A549 (cell line): ENCODE results near the gene EFCAB8. TPM values are rescaled to one million over a fixed set of nuclear protein-coding genes. Genes with fewer than 3 reads are reported as not detected.
"Not testable (repeated sequence)": the region's sequence is repeated elsewhere in the genome, so short reads cannot be mapped to it uniquely, and the experiment has no call there.

Experiments used
- ATAC-seq, 2 experiments: fragments of 200-7000 bp in 1 of 2; fragments of >200 bp in 1 of 2; cut with Nextera tagmentation in 1 of 2; cut with Tn5 transposase in 1 of 2; 3 replicates each; pipeline versions ENCODE4 v1.8.0 to v1.9.1; 2018 to 2020; ENCODE audit warnings: mild to moderate bottlenecking in 1 of 2, moderate library complexity in 1 of 2
- CTCF ChIA-PET: fragments of 300-600 bp; sonication (Branson Sonifier 250); formaldehyde crosslinking; extraction: SDS; loops from one replicate; lab custom pipeline; 2021; ENCODE audit warnings: antibody characterized with exemption, inconsistent platforms; lab: Yijun Ruan, JAX
- POLR2A ChIA-PET: fragments of 350-600 bp; formaldehyde crosslinking; extraction: SDS; loops from one replicate; lab custom pipeline; 2021; ENCODE audit warnings: antibody characterized with exemption, inconsistent platforms; lab: Yijun Ruan, JAX
- DNase-seq, 2 experiments: peaks; one replicate each; pipeline versions ENCODE4 v3.0.0 to v3.0.0-alpha.2; 2011 to 2016; ENCODE audit warnings: low read depth in 1 of 2, low spot score in 1 of 2
- FAIRE-seq: peaks from 2 replicates; lab custom pipeline; 2011; peaks lifted over from hg19 to GRCh38; lab: Jason Lieb, UNC
- H3K27ac ChIP-seq, 2 experiments: fragments of >200 bp; sonication (Bioruptor Twin); formaldehyde crosslinking; 3 replicates each; pipeline ENCODE4 v1.5.1; 2016 to 2017
- H3K4me1 ChIP-seq: fragments of >200 bp; sonication (Bioruptor Twin); formaldehyde crosslinking; 3 replicates; pipeline ENCODE4 v1.6.1; 2016
- H3K4me2 ChIP-seq: fragments of >200 bp; sonication (Bioruptor Twin); formaldehyde crosslinking; 3 replicates; pipeline ENCODE4 v1.6.1; 2016
- H3K4me3 ChIP-seq: fragments of >200 bp; sonication (Bioruptor Twin); formaldehyde crosslinking; 3 replicates; pipeline ENCODE4 v1.5.1; 2016
- H3K9me3 ChIP-seq: fragments of >200 bp; sonication (Bioruptor Twin); formaldehyde crosslinking; 3 replicates; pipeline ENCODE4 v1.6.1; 2016
- CHD2 ChIP-seq: fragments of 150-350 bp; IDR thresholded peaks from 2 replicates; pipeline ENCODE4 v1.6.1; 2014; ENCODE audit warnings: low read length; ENCODE audit not compliant: partially characterized antibody
- EHMT2 ChIP-seq: fragments of 200-600 bp; sonication (generic); IDR thresholded peaks from 2 replicates; pipeline ENCODE4 v1.6.1; 2016; ENCODE audit warnings: antibody characterized with exemption, low read depth, mild to moderate bottlenecking, moderate library complexity
- ELK1 ChIP-seq: fragments of 150-350 bp; IDR thresholded peaks from 2 replicates; pipeline ENCODE4 v1.6.1; 2014; ENCODE audit warnings: low read depth, mild to moderate bottlenecking, low read length
- FOSL2 ChIP-seq, 2 experiments: fragments of 450-650 bp in 1 of 2; fragments of >200 bp in 1 of 2; sonication (Bioruptor Twin) in 1 of 2; formaldehyde crosslinking; IDR thresholded peaks; 2 replicates each; pipeline versions ENCODE4 v1.5.0 to v1.6.1; 2016 to 2020; ENCODE audit warnings: mild to moderate bottlenecking in 1 of 2, moderate library complexity in 1 of 2
- GATA3 ChIP-seq: IDR thresholded peaks from 2 replicates; pipeline ENCODE4 v1.6.1; 2012; ENCODE audit warnings: borderline replicate concordance
- HDAC2 ChIP-seq: fragments of 200-600 bp; sonication (generic); IDR thresholded peaks from 2 replicates; pipeline ENCODE4 v1.6.1; 2016
- HOXB13 ChIP-seq: fragments of 250-450 bp; sonication (Bioruptor Pico); IDR thresholded peaks from 2 replicates; pipeline ENCODE4 v1.5.0; 2020; ENCODE audit warnings: low read depth, mild to moderate bottlenecking, moderate library complexity
- JUNB ChIP-seq: fragments of >200 bp; sonication (Bioruptor Twin); formaldehyde crosslinking; IDR thresholded peaks from 2 replicates; pipeline ENCODE4 v1.6.1; 2016
- KDM5A ChIP-seq: fragments of 200-600 bp; sonication (generic); IDR thresholded peaks from 2 replicates; pipeline ENCODE4 v1.6.1; 2016; ENCODE audit warnings: antibody characterized with exemption, mild to moderate bottlenecking
- MYC ChIP-seq: IDR thresholded peaks from 2 replicates; pipeline ENCODE4 v1.6.1; 2012; ENCODE audit warnings: mild to moderate bottlenecking, inconsistent platforms, low read length, improper control_type of control experiment, borderline replicate concordance
- NPAS2 ChIP-seq: fragments of 250-450 bp; sonication (Bioruptor Pico); IDR thresholded peaks from 2 replicates; pipeline ENCODE4 v1.8.0; 2022; ENCODE audit warnings: mild to moderate bottlenecking, moderate library complexity, borderline replicate concordance
- PHF8 ChIP-seq: fragments of 200-600 bp; sonication (generic); IDR thresholded peaks from 2 replicates; pipeline ENCODE4 v1.6.1; 2016; ENCODE audit warnings: low read depth, mild to moderate bottlenecking, antibody characterized with exemption, moderate library complexity, borderline replicate concordance
- RARB ChIP-seq: fragments of 250-450 bp; sonication (Bioruptor Pico); IDR thresholded peaks from 2 replicates; pipeline ENCODE4 v1.8.0; 2021; ENCODE audit warnings: mild to moderate bottlenecking, moderate library complexity
- RCOR1 ChIP-seq: fragments of 150-350 bp; IDR thresholded peaks from 2 replicates; pipeline ENCODE4 v1.6.1; 2014; ENCODE audit warnings: antibody characterized with exemption, low read length, low read depth
- REST ChIP-seq: fragments of 200-600 bp; sonication (generic); IDR thresholded peaks from 2 replicates; pipeline ENCODE4 v1.6.1; 2016; ENCODE audit warnings: antibody characterized with exemption, mild to moderate bottlenecking, moderate library complexity
- ZFP36 ChIP-seq: fragments of 450-650 bp; IDR thresholded peaks from 2 replicates; pipeline ENCODE4 v1.6.1; 2014; ENCODE audit warnings: borderline replicate concordance; ENCODE audit not compliant: partially characterized antibody
- ZNF302 ChIP-seq: fragments of 250-450 bp; sonication (Bioruptor Pico); IDR thresholded peaks from 2 replicates; pipeline ENCODE4 v1.9.0; 2021; ENCODE audit warnings: inconsistent platforms, mild to moderate bottlenecking, moderate library complexity
- ZSCAN20 ChIP-seq: fragments of 250-450 bp; sonication (Bioruptor Pico); IDR thresholded peaks from 2 replicates; pipeline ENCODE4 v1.8.0; 2022; ENCODE audit warnings: mild to moderate bottlenecking, moderate library complexity
- WGBS: methylation state at CpG from one replicate; pipeline ENCODE4 v1.1.6; 2017; ENCODE audit errors: missing lambda C conversion rate; 5-methylcytosine and 5-hydroxymethylcytosine counted together
- polyA plus RNA-seq, 4 experiments: library from polyadenylated mRNA; depleted of rRNA in 3 of 4; stranded (reverse); fragments of >200 nt; fragmentation: RNase III in 1 of 4; extraction: RNeasy Plus Mini Kit Qiagen cat#74134 plus additional on column Dnase treatment in 1 of 4; gene quantifications; 2 replicates in 3 of 4; 3 replicates in 1 of 4; pipeline ENCODE4 v1.2.3, GENCODE V29; 2011 to 2017
- TF ChIP-seq, protein P1 (sequence below): fragments of 250-450 bp; sonication (Bioruptor Pico); IDR thresholded peaks from 2 replicates; pipeline ENCODE4 v1.5.0; 2021; ENCODE audit warnings: mild to moderate bottlenecking, moderate library complexity, borderline replicate concordance
- TF ChIP-seq, protein P2 (sequence below): IDR thresholded peaks from 2 replicates; pipeline ENCODE4 v1.6.1; 2012; ENCODE audit warnings: low read depth, borderline replicate concordance

EFCAB8 gene
- polyA plus RNA-seq, 2 of the 4 experiments (the other 2 are of a cell fraction), result not detected

DNA sequence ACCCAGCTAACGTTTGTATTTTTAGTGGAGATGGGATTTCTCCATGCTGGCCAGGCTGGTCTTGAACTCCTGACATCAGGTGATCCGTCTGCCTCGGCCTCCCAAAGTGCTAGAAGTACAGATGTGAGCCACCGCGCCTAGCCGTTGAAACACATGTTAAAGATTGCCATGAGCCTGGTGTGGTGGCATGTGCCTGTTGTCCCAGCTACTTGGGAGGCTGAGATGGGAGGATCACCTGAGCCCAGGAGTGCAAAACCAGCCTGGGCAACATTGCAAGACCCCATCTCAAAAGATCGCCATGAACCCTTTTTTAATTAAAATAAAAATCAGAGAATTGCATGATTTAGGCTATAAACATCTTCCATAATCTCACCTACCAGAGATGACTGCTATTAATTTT is 2.7 kb downstream of the EFCAB8 start:
- no peak for FAIRE-seq
- TF ChIP-seq, protein P1, sequence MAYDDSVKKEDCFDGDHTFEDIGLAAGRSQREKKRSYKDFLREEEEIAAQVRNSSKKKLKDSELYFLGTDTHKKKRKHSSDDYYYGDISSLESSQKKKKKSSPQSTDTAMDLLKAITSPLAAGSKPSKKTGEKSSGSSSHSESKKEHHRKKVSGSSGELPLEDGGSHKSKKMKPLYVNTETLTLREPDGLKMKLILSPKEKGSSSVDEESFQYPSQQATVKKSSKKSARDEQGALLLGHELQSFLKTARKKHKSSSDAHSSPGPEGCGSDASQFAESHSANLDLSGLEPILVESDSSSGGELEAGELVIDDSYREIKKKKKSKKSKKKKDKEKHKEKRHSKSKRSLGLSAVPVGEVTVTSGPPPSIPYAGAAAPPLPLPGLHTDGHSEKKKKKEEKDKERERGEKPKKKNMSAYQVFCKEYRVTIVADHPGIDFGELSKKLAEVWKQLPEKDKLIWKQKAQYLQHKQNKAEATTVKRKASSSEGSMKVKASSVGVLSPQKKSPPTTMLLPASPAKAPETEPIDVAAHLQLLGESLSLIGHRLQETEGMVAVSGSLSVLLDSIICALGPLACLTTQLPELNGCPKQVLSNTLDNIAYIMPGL (CRISPR knock-in tag), result no peak
- TF ChIP-seq EHMT2, result no peak
- no peak for TF ChIP-seq KDM5A
- TF ChIP-seq ZNF302, result no peak
- TF ChIP-seq MYC, result no peak
- TF ChIP-seq CHD2, result no peak
- TF ChIP-seq JUNB, result no peak
- TF ChIP-seq RCOR1, result no peak
- TF ChIP-seq ZFP36, result no peak
- TF ChIP-seq RARB (CRISPR knock-in tag), result no peak
- TF ChIP-seq, all 56 proteins: peak for 0
- Histone ChIP-seq H3K27ac (no peak overlapping the region), H3K9me3 (no peaks in the 10 kb centered on the region), H3K4me3 (no peak overlapping the region), H3K4me2 (no peak overlapping the region), H3K4me1 (no peaks in the 10 kb centered on the region)
- 72% methylated on average over 7 of the region's 7 CpGs for WGBS
- POLR2A ChIA-PET, result no interaction called here
- CTCF ChIA-PET, result interaction anchor here (1.4 kb wide), 1 partner anchor 71 kb away, joined by 4 read pairs; no protein-coding TSS in a partner anchor
- DNase-seq (no peak), ATAC-seq (no peak)

DNA sequence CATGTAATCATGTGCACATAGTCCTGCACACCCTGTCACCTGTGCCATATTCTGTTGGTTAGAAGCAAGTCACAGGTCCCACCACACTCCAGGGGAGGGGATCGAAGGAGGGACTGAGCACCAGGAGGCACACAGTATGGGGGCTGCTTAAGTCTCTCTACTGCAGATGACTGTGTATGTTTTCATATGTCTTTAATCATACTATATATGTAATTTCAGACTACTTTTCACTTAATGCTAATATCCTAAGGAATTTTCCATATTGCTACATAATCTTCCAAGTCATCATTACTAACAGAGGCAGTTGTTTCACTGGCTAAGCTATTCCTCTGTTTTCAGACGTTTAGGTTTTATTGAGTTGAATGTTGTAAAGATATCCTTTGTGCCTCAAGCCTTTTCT is 10.8 kb downstream of the EFCAB8 start:
- ATAC-seq (no peak), DNase-seq (no peak), FAIRE-seq (no peak)
- TF ChIP-seq PHF8, result no peak
- TF ChIP-seq NPAS2 (CRISPR knock-in tag), result no peak
- no peak for TF ChIP-seq REST
- TF ChIP-seq ZSCAN20 (CRISPR knock-in tag), result no peak
- TF ChIP-seq KDM5A, result no peak
- TF ChIP-seq FOSL2 (IDR thresholded peaks at IDR 0.05), result no peak
- no peak for TF ChIP-seq FOSL2 (CRISPR knock-in tag; IDR thresholded peaks at IDR 0.05)
- TF ChIP-seq HDAC2, result no peak
- no peak for TF ChIP-seq GATA3
- TF ChIP-seq, protein P2, sequence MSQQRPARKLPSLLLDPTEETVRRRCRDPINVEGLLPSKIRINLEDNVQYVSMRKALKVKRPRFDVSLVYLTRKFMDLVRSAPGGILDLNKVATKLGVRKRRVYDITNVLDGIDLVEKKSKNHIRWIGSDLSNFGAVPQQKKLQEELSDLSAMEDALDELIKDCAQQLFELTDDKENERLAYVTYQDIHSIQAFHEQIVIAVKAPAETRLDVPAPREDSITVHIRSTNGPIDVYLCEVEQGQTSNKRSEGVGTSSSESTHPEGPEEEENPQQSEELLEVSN, result no peak
- TF ChIP-seq HOXB13 (CRISPR knock-in tag), result no peak
- TF ChIP-seq ELK1, result no peak
- Histone ChIP-seq H3K27ac (no peak overlapping the region), H3K4me3 (no peak overlapping the region), H3K9me3 (no peaks in the 10 kb centered on the region), H3K4me1 (no peaks in the 10 kb centered on the region), H3K4me2 (no peak overlapping the region)
- CTCF ChIA-PET, result interaction anchor here (0.9 to 1.4 kb wide), 2 partner anchors 11 to 1153 kb away, joined by 3 read pairs; no protein-coding TSS in a partner anchor
- POLR2A ChIA-PET, result no interaction called here
- WGBS, result 9% methylated on average over 2 of the region's 2 CpGs

- CTCF ChIA-PET, result not testable (repeated sequence)
Observed at GRCh38 chr20:32870526-32870925, 11.8 kb downstream of the EFCAB8 start.

More at GRCh38 chr20:32870526-32870925, 11.8 kb downstream of the EFCAB8 start:
- H3K4me2 ChIP-seq, H3K9me3 ChIP-seq, FAIRE-seq, H3K4me1 ChIP-seq, ATAC-seq, DNase-seq, H3K27ac ChIP-seq, POLR2A ChIA-PET, H3K4me3 ChIP-seq: not testable (repeated sequence)
- WGBS, result 59% methylated on average over 3 of the region's 3 CpGs
